Subcutaneous adipose tissue (tissue), 4 donors: ENCODE data around the gene SMAGP. TPM values are rescaled to one million over a fixed set of nuclear protein-coding genes. Genes with fewer than 3 reads are reported as not detected.

Source experiments
- total RNA-seq, 4 donors: library from RNA; depleted of rRNA; stranded (reverse); fragments of >200 nt; gene quantifications; one replicate each; pipeline ENCODE4 v1.1.0, GENCODE V29; 2016
- TF ChIP-seq, protein P1 (sequence below): fragments of 450-650 bp; IDR thresholded peaks from one replicate; pipeline ENCODE4 v1.5.1; 2016; ENCODE audit warnings: low read depth, mild to moderate bottlenecking, control low read depth, antibody characterized with exemption, moderate library complexity

SMAGP gene
- total RNA-seq, 4 donors from 2014 or later = 2.9 to 11.9 (median 3.5) TPM

GRCh38 chr12:51234530-51234929, 35.7 kb downstream of the SMAGP start:
- TF ChIP-seq, protein P1, sequence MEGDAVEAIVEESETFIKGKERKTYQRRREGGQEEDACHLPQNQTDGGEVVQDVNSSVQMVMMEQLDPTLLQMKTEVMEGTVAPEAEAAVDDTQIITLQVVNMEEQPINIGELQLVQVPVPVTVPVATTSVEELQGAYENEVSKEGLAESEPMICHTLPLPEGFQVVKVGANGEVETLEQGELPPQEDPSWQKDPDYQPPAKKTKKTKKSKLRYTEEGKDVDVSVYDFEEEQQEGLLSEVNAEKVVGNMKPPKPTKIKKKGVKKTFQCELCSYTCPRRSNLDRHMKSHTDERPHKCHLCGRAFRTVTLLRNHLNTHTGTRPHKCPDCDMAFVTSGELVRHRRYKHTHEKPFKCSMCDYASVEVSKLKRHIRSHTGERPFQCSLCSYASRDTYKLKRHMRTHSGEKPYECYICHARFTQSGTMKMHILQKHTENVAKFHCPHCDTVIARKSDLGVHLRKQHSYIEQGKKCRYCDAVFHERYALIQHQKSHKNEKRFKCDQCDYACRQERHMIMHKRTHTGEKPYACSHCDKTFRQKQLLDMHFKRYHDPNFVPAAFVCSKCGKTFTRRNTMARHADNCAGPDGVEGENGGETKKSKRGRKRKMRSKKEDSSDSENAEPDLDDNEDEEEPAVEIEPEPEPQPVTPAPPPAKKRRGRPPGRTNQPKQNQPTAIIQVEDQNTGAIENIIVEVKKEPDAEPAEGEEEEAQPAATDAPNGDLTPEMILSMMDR = no peak

- TF ChIP-seq, protein P1 = no peak
Observed at GRCh38 chr12:51232642-51233041, 37.6 kb downstream of the SMAGP start.

GRCh38 chr12:51229116-51229809, 41.0 kb downstream of the SMAGP start:
- TF ChIP-seq, protein P1 = no peak

DNA sequence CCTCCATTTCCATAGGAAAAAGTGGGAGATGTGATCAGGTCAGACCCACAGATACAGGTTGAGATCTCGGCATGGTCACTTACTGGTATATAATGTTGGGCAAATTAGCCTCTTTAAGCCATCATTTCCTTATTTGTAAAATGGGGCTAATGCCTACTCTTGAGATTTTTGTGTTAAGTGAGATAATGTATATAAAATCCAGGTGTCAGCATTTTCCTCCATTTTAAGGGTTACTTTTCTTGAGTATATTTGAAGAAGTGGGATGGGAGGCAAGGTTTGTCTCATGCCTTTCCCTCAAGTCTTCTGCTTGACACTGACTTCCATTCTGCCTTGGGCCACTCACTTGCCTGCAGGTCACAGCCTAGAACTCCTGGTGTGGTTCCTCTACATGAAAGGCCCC, 42.3 kb downstream of the SMAGP start:
- TF ChIP-seq, protein P1 = no peak

- TF ChIP-seq, protein P1 = no peak
Observed at GRCh38 chr12:51225771-51226170, 44.4 kb downstream of the SMAGP start.

DNA sequence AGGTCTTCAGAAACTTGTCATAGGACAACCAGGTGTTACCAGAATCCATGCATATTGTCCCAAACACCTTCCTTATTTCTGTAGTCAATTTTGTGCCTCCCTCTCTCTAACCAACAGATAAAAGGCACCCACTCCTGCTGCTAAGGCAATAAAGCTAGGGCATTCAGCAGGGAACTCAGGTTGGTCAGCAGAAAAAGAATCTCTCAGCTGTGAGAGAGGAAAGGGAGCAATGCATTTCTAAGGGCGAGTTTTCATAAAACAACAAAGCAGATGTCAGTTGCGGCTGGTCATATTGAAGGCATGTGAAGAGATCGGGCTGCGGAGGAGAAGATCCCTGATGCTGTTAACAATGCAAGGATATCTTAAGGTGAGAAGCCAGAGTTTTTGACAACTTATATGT, 45.0 kb downstream of the SMAGP start:
- TF ChIP-seq, protein P1 = no peak

GRCh38 chr12:51224625-51225024, 45.6 kb downstream of the SMAGP start:
- TF ChIP-seq, protein P1 = no peak
